Body of pancreas (tissue), 4 donors: Measurements from ENCODE around the gene RILPL1.

Experiments used
- POLR2A ChIP-seq, 3 donors: fragments of 450-650 bp; IDR thresholded peaks; one replicate each; pipeline ENCODE4 v1.6.1; 2016; ENCODE audit warnings: antibody characterized with exemption in 3 of 3, mild to moderate bottlenecking in 2 of 3
- TF ChIP-seq, protein P1 (sequence below), 7 experiments: fragments of 450-650 bp in 4 of 7; fragments of 200-600 bp in 3 of 7; sonication (generic) in 3 of 7; IDR thresholded peaks; one replicate each; pipeline ENCODE4 v1.5.1; 2016 to 2019; ENCODE audit warnings: antibody characterized with exemption in 7 of 7

DNA sequence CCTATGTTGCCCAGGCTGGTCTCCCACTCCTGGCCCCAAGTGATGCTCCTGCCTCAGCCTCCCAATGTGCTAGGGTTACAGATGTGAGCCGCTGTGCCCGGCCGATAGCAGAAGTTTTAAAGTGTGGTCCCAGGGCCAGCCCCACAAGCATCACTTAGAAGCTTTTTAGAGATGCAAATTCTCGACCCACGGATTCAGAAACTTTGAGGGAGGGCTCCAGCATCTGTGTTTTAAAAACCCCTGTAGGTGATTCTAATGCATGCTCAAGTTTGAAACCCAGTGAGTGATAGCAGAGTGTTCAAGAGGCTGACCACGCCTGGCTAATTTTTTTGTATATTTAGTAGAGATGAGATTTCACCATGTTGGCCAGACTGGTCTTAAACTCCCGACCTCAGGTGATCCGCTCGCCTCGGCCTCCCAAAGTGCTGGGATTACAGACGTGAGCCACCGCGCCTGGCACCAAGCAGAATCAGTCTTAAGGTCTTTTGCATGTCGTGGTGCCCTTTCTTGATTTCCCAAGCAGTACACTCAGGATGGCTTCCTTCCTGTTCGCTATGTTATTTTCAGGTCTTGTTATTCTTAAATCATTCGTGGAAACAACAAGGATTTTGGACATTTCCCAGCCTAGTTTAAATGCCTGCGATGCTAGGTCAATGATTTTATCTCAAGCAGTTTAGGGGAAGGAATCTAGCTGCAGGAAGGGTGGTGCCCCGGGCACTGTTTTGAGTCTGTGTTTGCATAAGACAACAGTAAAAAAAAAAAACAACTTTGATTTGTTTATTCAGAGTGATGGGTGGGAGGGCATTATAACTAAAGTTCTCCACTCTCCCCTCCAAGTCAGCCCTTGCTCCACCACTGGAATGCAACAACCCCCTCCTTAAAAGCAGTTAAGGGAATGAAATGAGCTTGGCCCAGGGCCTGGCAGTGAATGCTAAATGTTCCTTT is 87.9 kb downstream of the RILPL1 start:
- TF ChIP-seq POLR2A (IDR thresholded peaks at IDR 0.05): no peak
- TF ChIP-seq, protein P1, sequence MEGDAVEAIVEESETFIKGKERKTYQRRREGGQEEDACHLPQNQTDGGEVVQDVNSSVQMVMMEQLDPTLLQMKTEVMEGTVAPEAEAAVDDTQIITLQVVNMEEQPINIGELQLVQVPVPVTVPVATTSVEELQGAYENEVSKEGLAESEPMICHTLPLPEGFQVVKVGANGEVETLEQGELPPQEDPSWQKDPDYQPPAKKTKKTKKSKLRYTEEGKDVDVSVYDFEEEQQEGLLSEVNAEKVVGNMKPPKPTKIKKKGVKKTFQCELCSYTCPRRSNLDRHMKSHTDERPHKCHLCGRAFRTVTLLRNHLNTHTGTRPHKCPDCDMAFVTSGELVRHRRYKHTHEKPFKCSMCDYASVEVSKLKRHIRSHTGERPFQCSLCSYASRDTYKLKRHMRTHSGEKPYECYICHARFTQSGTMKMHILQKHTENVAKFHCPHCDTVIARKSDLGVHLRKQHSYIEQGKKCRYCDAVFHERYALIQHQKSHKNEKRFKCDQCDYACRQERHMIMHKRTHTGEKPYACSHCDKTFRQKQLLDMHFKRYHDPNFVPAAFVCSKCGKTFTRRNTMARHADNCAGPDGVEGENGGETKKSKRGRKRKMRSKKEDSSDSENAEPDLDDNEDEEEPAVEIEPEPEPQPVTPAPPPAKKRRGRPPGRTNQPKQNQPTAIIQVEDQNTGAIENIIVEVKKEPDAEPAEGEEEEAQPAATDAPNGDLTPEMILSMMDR (IDR thresholded peaks at IDR 0.05): no peak
